Stimulated activated CD4-positive, alpha-beta T cell treated with anti-CD3 and anti-CD28 coated beads, Interleukin-1b, Interleukin-23, amount 100 ng/mL, for 4 hours (primary cell): ENCODE results near the gene IGSF9B.
A peak's percentile ranks its signal among the peaks of the same experiment; 100 is the strongest.

Source experiments
- DNase-seq, 2 donors: peaks; one replicate each; pipeline ENCODE4 v3.0.0-alpha.2; 2020; ENCODE audit warnings: low read depth in 2 of 2

IGSF9B gene

DNA sequence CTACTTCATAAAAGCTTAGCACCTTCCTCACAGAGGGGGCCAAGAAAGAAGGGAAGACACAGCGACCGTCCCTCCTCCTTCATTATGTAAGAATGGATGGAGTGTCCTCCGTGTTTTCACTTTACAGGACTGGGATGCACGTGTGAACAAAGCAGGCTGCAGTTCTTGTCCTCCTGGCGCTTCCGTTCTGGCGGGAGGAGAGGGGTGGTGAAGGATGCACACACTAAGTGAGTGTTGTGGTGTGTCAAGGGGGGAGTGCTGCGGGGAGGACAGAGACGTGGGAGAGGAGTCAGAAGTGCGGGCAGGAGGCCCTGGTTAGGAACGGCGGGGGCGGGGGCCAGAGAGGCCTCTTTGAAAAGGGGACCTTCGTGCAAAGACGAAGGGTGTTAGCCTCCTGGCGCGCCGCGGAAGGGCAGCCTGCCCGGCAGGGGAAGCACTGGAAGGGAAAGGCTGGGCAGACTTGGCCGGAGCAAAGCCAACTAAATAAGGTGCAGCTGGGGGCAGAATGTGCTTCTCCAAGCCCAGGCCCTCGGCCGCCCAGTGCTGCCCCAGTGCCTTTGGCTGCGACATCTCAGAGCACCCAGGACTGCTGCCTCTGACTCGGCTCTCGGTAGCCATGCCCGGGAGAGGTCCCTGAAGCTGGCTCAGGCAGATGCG, 27.0 kb upstream of the IGSF9B start:
- no peak for DNase-seq

- no peak for DNase-seq
These were observed 26.1 kb upstream of the IGSF9B start for GRCh38 chr11:133982876-133983275.

GRCh38 chr11:133982151-133982550, 25.4 kb upstream of the IGSF9B start:
- no peak for DNase-seq

- DNase-seq: no peak
These were observed 24.4 kb upstream of the IGSF9B start for GRCh38 chr11:133981156-133981555.

GRCh38 chr11:133980665-133981064, 23.9 kb upstream of the IGSF9B start:
- no peak for DNase-seq

DNA sequence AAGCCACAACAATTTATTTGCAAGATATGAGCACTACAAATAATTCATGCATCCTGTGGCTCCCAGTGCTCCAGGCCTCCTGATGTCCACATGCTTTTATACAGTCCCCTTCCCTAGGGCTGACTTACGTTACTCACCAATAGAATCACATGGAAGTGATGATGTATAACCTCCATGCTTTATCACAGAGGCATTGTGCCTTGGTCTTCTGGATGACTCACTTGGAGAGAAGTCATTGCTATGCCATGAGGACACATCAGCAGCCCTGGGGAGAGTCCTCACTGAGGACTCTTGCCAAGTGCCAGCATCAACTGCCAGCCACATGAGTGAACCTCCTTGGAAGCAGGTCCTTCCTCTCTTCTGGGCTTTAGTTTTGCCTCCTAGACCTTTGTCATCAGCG, 22.0 kb upstream of the IGSF9B start:
- no peak for DNase-seq

GRCh38 chr11:133977067-133977677, 20.4 kb upstream of the IGSF9B start:
- DNase-seq: no peak

DNA sequence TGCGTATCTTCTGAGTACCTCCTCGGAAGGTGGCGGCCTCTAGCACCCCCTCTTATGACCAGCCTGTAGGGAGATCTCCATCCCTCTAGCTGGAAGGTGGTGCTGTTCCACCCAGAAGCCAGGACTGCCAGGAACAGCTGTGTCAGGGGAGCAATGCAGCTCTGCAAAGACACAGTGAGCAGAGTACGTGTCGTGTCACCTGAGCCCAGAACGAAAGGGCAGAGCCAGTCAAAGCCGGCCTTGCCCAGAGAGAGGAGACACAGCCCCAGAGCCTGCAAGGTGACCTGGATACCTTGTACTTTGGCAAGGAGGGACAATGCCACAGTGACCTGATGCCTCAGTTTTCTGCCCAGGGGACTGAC, 18.7 kb upstream of the IGSF9B start:
- DNase-seq: no peak

DNA sequence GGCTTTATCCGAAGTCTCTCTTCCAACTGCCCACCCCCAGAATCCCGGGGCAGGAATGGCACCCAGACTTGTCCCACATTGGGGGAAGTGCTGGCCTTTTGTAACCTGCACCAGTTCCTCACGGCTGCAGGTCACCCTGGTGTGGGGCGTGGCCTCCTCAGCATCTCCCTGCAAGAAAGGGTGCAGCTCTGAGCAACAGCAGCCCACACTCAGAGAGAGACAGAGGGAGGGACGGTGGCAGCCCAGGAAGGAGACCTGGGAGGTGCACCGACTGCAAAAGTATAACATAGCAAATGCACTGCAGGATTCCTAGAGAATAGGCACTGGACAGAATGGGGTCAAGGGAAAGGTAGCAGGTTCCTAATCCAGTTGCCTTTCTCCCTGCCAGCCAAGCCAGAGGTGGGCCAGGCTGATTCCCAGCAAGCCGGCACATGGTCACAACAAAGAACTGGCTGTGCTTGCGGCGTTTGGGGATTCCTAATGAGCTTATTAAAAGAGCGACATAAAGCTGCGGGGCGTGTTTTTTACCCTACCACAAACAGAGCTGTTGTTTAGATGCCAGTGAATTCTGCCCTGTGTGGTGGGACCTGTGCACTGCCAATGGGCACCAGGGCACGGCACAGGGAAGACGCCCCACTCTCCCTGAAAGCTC, 18.2 kb upstream of the IGSF9B start:
- DNase-seq: no peak

- no peak for DNase-seq
These were observed 15.1 kb upstream of the IGSF9B start for GRCh38 chr11:133971881-133972280.

GRCh38 chr11:133969112-133969511, 12.3 kb upstream of the IGSF9B start:
- no peak for DNase-seq

GRCh38 chr11:133968300-133968699, 11.5 kb upstream of the IGSF9B start:
- DNase-seq: no peak

- DNase-seq: no peak
These were observed 11.0 kb upstream of the IGSF9B start for GRCh38 chr11:133967599-133968238.

- DNase-seq: peak; percentile 51 to 70
These were observed 10.3 kb upstream of the IGSF9B start for GRCh38 chr11:133966921-133967598.

DNA sequence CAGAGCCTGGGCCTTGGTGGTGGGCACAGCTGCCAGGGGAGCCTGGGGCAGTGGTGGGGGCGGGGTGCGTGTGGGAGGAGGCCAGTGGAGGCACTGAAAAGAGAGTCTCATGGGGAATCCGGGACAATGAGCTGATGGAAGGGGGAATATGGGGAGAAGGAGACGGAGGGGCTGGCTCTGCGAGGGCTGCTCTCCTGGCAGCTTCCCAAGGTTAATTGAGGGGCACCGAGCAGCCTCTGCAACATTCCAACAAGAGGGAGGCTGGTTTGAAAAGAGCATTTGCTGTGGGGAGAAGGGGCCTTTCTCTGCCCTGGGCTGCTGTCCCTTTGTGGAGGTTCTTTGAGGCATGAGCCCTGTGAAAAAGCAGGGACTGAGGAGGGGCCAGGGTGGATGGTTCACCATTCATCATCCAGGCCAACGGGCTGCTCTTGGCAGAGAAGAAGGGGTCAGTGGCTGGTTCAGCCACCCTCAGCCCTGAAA, 9.4 kb upstream of the IGSF9B start:
- DNase-seq: no peak

- no peak for DNase-seq
These were observed 8.3 kb upstream of the IGSF9B start for GRCh38 chr11:133965031-133965601.

- no peak for DNase-seq
These were observed 7.6 kb upstream of the IGSF9B start for GRCh38 chr11:133964356-133964755.

DNA sequence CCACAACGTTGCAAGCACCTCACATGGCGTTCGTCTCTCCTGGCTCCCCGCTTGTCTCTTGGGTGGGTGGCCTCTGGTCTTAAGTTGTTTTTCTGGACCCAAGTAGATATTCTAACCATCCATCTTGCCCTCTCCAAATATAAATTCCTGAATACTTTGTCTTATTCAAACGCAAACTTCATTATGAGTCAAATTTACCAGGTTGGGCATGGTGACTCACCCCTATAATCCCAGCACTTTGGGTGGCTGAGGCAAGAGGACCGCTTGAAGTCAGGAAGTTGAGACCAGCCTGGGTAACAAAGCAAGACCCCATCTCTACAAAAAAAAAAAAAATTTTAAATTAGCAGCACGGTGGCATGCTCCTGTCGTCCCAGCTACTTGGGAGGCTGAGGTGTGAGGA, 5.1 kb upstream of the IGSF9B start:
- DNase-seq: no peak

- no peak for DNase-seq
These were observed 1.1 kb upstream of the IGSF9B start for GRCh38 chr11:133957900-133958299.

- no peak for DNase-seq
These were observed 785 bp downstream of the IGSF9B start for GRCh38 chr11:133955945-133956421.

- DNase-seq: no peak
These were observed 1.5 kb downstream of the IGSF9B start for GRCh38 chr11:133955081-133955891.
